ENCODE results near the gene ARL8A.
A peak's percentile ranks its signal among the peaks of the same experiment; 100 is the strongest.
"Not testable (repeated sequence)": the region's sequence is repeated elsewhere in the genome, so short reads cannot be mapped to it uniquely, and the experiment has no call there.

The ARL8A gene

GRCh38 chr1:202143011-202143767, 1.3 kb downstream of the ARL8A start:
- peak overlapping the region; percentile 99 for H2AFZ ChIP-seq (ENCODE audit: low read length)
- H3K27me3 ChIP-seq (ENCODE audit: control insufficient read depth in 3 of 3, insufficient read depth in 3 of 3, low read depth in 1 of 3, low read length in 3 of 3), result peaks cover 0 to 34% (median 8%) of the 10 kb centered on the region in 3 experiments
- no peak overlapping the region for H3K27ac ChIP-seq (replicated peaks; ENCODE audit: low read length)
- H2AK5ac ChIP-seq (ENCODE audit: low read depth, low read length), result peak overlapping the region; percentile 87
- H4K8ac ChIP-seq (ENCODE audit: low read depth, low read length), result no peak overlapping the region
- peak overlapping the region; percentile 27 for H2BK5ac ChIP-seq (ENCODE audit: low read length)
- peak overlapping the region; percentile 95 to 98 for H3K4me3 ChIP-seq (ENCODE audit: low read length in 2 of 2)
- no peak overlapping the region for H2BK12ac ChIP-seq (ENCODE audit: low read length)
- H3K9ac ChIP-seq (ENCODE audit: low read depth, low read length, poor library complexity), result peak overlapping the region; percentile 97
- H3K4me1 ChIP-seq (ENCODE audit: control insufficient read depth in 2 of 2, insufficient read depth in 1 of 2, low read depth in 1 of 2, low read length in 2 of 2), result peaks cover 9 to 12% of the 10 kb centered on the region in 2 donors
- DNase-seq (ENCODE audit: low spot score), result no peak
- no peak overlapping the region for H3K4ac ChIP-seq (ENCODE audit: low read length)
- H3K23ac ChIP-seq (ENCODE audit: low read depth, low read length, poor library complexity), result no peak overlapping the region
- H3K14ac ChIP-seq (ENCODE audit: low read length), result no peak overlapping the region
- WGBS, 2 donors (ENCODE audit: extremely low coverage in 2 of 2, insufficient read length in 2 of 2, insufficient replicate concordance in 1 of 2), result no CpG with 5 or more reads among the region's 17 CpGs
- H3K9me3 ChIP-seq (replicated peaks in 1 of 2; ENCODE audit: control insufficient read depth in 2 of 2, insufficient read depth in 1 of 2, low read depth in 1 of 2, low read length in 2 of 2), result no peaks in the 10 kb centered on the region
- H3K4me2 ChIP-seq (ENCODE audit: insufficient read depth, low read length, poor library complexity, severe bottlenecking), result peak overlapping the region; percentile 84
- H4K91ac ChIP-seq (ENCODE audit: low read depth, low read length, poor library complexity), result no peak overlapping the region
- H3K36me3 ChIP-seq (replicated peaks in 1 of 2; ENCODE audit: control insufficient read depth in 2 of 2, insufficient read depth in 2 of 2, low read length in 2 of 2), result peaks cover 0 to 14% of the 10 kb centered on the region in 2 donors
- peak overlapping the region; percentile 98 for H3K18ac ChIP-seq (ENCODE audit: low read length)
- H3K79me1 ChIP-seq (ENCODE audit: low read depth, low read length), result peaks cover 10% of the 10 kb centered on the region
- H2BK15ac ChIP-seq (ENCODE audit: low read length), result no peak overlapping the region
- H2BK120ac ChIP-seq (ENCODE audit: low read depth, low read length), result no peak overlapping the region

GRCh38 chr1:202141468-202141867, 3.1 kb downstream of the ARL8A start:
- WGBS, 2 donors (ENCODE audit: extremely low coverage in 2 of 2, insufficient read length in 2 of 2, insufficient replicate concordance in 1 of 2), result no CpG with 5 or more reads among the region's 3 CpGs

GRCh38 chr1:202140833-202141232, 3.7 kb downstream of the ARL8A start:
- no CpG with 5 or more reads among the region's 4 CpGs for WGBS, 2 donors (ENCODE audit: extremely low coverage in 2 of 2, insufficient read length in 2 of 2, insufficient replicate concordance in 1 of 2)
- no peak overlapping the region for H4K91ac ChIP-seq (ENCODE audit: low read depth, low read length, poor library complexity)
- no peak overlapping the region for H3K4me3 ChIP-seq (ENCODE audit: low read length in 2 of 2)
- H3K9ac ChIP-seq (ENCODE audit: low read depth, low read length, poor library complexity), result no peak overlapping the region
- H2BK12ac ChIP-seq (ENCODE audit: low read length), result no peak overlapping the region
- H2AFZ ChIP-seq (ENCODE audit: low read length), result no peak overlapping the region
- H2BK5ac ChIP-seq (ENCODE audit: low read length), result no peak overlapping the region
- H3K4ac ChIP-seq (ENCODE audit: low read length), result no peak overlapping the region
- no peak overlapping the region for H3K4me2 ChIP-seq (ENCODE audit: insufficient read depth, low read length, poor library complexity, severe bottlenecking)
- H4K8ac ChIP-seq (ENCODE audit: low read depth, low read length), result no peak overlapping the region
- peaks cover 12% of the 10 kb centered on the region for H3K79me1 ChIP-seq (ENCODE audit: low read depth, low read length)
- H3K14ac ChIP-seq (ENCODE audit: low read length), result no peak overlapping the region
- no peak overlapping the region for H3K18ac ChIP-seq (ENCODE audit: low read length)
- H2AK5ac ChIP-seq (ENCODE audit: low read depth, low read length), result no peak overlapping the region
- H2BK120ac ChIP-seq (ENCODE audit: low read depth, low read length), result no peak overlapping the region
- H3K27ac ChIP-seq (replicated peaks; ENCODE audit: low read length), result no peak overlapping the region
- no peak overlapping the region for H3K23ac ChIP-seq (ENCODE audit: low read depth, low read length, poor library complexity)
- peaks cover 0 to 10% (median 6%) of the 10 kb centered on the region in 3 experiments for H3K27me3 ChIP-seq (ENCODE audit: control insufficient read depth in 3 of 3, insufficient read depth in 3 of 3, low read depth in 1 of 3, low read length in 3 of 3)
- peaks cover 9 to 12% of the 10 kb centered on the region in 2 donors for H3K4me1 ChIP-seq (ENCODE audit: control insufficient read depth in 2 of 2, insufficient read depth in 1 of 2, low read depth in 1 of 2, low read length in 2 of 2)
- no peaks in the 10 kb centered on the region for H3K9me3 ChIP-seq (replicated peaks in 1 of 2; ENCODE audit: control insufficient read depth in 2 of 2, insufficient read depth in 1 of 2, low read depth in 1 of 2, low read length in 2 of 2)
- DNase-seq (ENCODE audit: low spot score), result no peak
- no peak overlapping the region for H2BK15ac ChIP-seq (ENCODE audit: low read length)
- peaks cover 6 to 26% of the 10 kb centered on the region in 2 donors for H3K36me3 ChIP-seq (replicated peaks in 1 of 2; ENCODE audit: control insufficient read depth in 2 of 2, insufficient read depth in 2 of 2, low read length in 2 of 2)

More at GRCh38 chr1:202141468-202141867, 3.1 kb downstream of the ARL8A start:
- DNase-seq (ENCODE audit: low spot score); H3K9ac ChIP-seq (ENCODE audit: low read depth, low read length, poor library complexity); H2AFZ ChIP-seq (ENCODE audit: low read length); H2BK120ac ChIP-seq (ENCODE audit: low read depth, low read length); H3K4ac ChIP-seq (ENCODE audit: low read length); H4K91ac ChIP-seq (ENCODE audit: low read depth, low read length, poor library complexity); H4K8ac ChIP-seq (ENCODE audit: low read depth, low read length); H3K4me2 ChIP-seq (ENCODE audit: insufficient read depth, low read length, poor library complexity, severe bottlenecking); H2BK12ac ChIP-seq (ENCODE audit: low read length); H2BK15ac ChIP-seq (ENCODE audit: low read length); H3K18ac ChIP-seq (ENCODE audit: low read length); H3K27ac ChIP-seq (replicated peaks; ENCODE audit: low read length); H3K14ac ChIP-seq (ENCODE audit: low read length); H3K23ac ChIP-seq (ENCODE audit: low read depth, low read length, poor library complexity); H2BK5ac ChIP-seq (ENCODE audit: low read length); H2AK5ac ChIP-seq (ENCODE audit: low read depth, low read length); H3K9me3 ChIP-seq (replicated peaks in 1 of 2; ENCODE audit: control insufficient read depth in 2 of 2, insufficient read depth in 1 of 2, low read depth in 1 of 2, low read length in 2 of 2); H3K4me3 ChIP-seq (ENCODE audit: low read length in 2 of 2): not testable (repeated sequence)
- peaks cover 12% of the 10 kb centered on the region for H3K79me1 ChIP-seq (ENCODE audit: low read depth, low read length)
- H3K4me1 ChIP-seq (ENCODE audit: control insufficient read depth in 2 of 2, insufficient read depth in 1 of 2, low read depth in 1 of 2, low read length in 2 of 2), result peaks cover 9 to 12% of the 10 kb centered on the region in 2 donors
- peaks cover 6 to 25% of the 10 kb centered on the region in 2 donors for H3K36me3 ChIP-seq (replicated peaks in 1 of 2; ENCODE audit: control insufficient read depth in 2 of 2, insufficient read depth in 2 of 2, low read length in 2 of 2)
- peaks cover 0 to 17% (median 8%) of the 10 kb centered on the region in 3 experiments for H3K27me3 ChIP-seq (ENCODE audit: control insufficient read depth in 3 of 3, insufficient read depth in 3 of 3, low read depth in 1 of 3, low read length in 3 of 3)

- Histone ChIP-seq H3K27me3 (ENCODE audit: control insufficient read depth in 3 of 3, insufficient read depth in 3 of 3, low read depth in 1 of 3, low read length in 3 of 3) (no peaks in the 10 kb centered on the region), H3K9ac (ENCODE audit: low read depth, low read length, poor library complexity) (no peak overlapping the region), H2BK12ac (ENCODE audit: low read length) (no peak overlapping the region), H3K23ac (ENCODE audit: low read depth, low read length, poor library complexity) (no peak overlapping the region), H3K4me3 (ENCODE audit: low read length in 2 of 2) (no peak overlapping the region), H3K14ac (ENCODE audit: low read length) (no peak overlapping the region), H2AK5ac (ENCODE audit: low read depth, low read length) (peak overlapping the region; percentile 10), H3K36me3 (replicated peaks in 1 of 2; ENCODE audit: control insufficient read depth in 2 of 2, insufficient read depth in 2 of 2, low read length in 2 of 2) (peaks cover 18 to 52% of the 10 kb centered on the region in 2 donors), H2BK15ac (ENCODE audit: low read length) (no peak overlapping the region), H3K27ac (replicated peaks; ENCODE audit: low read length) (no peak overlapping the region), H3K4me1 (ENCODE audit: control insufficient read depth in 2 of 2, insufficient read depth in 1 of 2, low read depth in 1 of 2, low read length in 2 of 2) (peaks cover 11 to 16% of the 10 kb centered on the region in 2 donors), H2AFZ (ENCODE audit: low read length) (no peak overlapping the region), H3K79me1 (ENCODE audit: low read depth, low read length) (peaks cover 4% of the 10 kb centered on the region), H2BK120ac (ENCODE audit: low read depth, low read length) (no peak overlapping the region), H3K9me3 (replicated peaks in 1 of 2; ENCODE audit: control insufficient read depth in 2 of 2, insufficient read depth in 1 of 2, low read depth in 1 of 2, low read length in 2 of 2) (no peaks in the 10 kb centered on the region), H4K91ac (ENCODE audit: low read depth, low read length, poor library complexity) (no peak overlapping the region), H2BK5ac (ENCODE audit: low read length) (no peak overlapping the region), H3K18ac (ENCODE audit: low read length) (no peak overlapping the region), H4K8ac (ENCODE audit: low read depth, low read length) (no peak overlapping the region), H3K4ac (ENCODE audit: low read length) (peak overlapping the region; percentile 7), H3K4me2 (ENCODE audit: insufficient read depth, low read length, poor library complexity, severe bottlenecking) (no peak overlapping the region)
- WGBS, 2 donors (ENCODE audit: extremely low coverage in 2 of 2, insufficient read length in 2 of 2, insufficient replicate concordance in 1 of 2), result no CpG with 5 or more reads among the region's 15 CpGs
- DNase-seq (ENCODE audit: low spot score), result peak; percentile 71
Observed at GRCh38 chr1:202135221-202135721, 9.3 kb downstream of the ARL8A start.
